Measurements from ENCODE around the gene HM13.
A peak's percentile ranks its signal among the peaks of the same experiment; 100 is the strongest.
"Not testable (repeated sequence)": the region's sequence is repeated elsewhere in the genome, so short reads cannot be mapped to it uniquely, and the experiment has no call there.

HM13 gene

DNA sequence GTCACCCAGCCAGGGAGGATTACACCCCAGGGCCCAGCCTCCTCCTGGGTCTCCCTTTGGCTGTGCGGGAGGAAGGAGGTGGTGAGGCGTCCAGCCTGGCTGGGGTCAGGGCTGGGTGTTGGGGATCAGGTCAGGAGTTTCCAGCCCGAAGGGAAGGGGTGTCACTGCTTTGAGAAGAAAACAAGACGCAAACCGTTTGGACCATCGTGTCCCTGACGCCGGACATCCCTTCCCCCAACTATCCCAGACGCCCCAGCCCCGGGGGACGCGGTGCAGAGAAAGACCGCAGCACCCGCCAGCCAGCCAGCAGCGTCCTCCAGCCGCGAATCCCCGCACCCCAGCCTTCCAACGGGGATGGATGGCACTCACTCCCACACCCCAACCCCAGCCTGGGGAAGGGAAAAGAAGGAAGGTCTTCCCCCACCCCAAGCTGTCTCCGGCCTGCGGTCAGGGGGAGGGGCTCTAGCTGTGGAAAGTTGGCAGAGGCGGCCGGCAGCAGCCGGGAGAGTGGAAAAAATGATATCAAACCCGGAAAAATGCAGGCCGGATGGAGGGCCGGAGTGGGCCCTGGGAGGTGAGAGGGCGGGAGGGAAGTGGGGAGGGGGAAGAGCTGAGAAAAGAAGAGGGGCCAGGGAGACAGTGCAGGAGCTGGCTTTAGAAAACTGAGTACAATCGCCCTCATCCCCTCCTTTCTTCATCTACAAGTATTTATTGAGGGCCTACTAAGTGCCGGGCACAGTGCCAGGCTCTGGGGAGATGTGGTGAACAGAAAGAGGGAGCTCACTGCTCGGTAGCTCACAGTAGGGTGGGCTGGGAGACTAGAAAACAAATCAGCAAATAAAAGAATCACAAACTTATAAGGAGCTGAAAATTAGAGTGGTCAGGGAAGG lies 28.5 kb upstream of the HM13 start:
- Histone ChIP-seq H3K4me1 (ENCODE audit: insufficient read depth, low read length) (no peaks in the 10 kb centered on the region), H3K9ac (ENCODE audit: low read length) (no peak overlapping the region), H3K36me3 (ENCODE audit: insufficient read depth, low read length) (no peaks in the 10 kb centered on the region), H3K27ac (ENCODE audit: low read depth, low read length) (peak overlapping the region; percentile 58), H3K9me3 (ENCODE audit: low read length) (no peaks in the 10 kb centered on the region), H3K27me3 (ENCODE audit: control insufficient read depth in 1 of 2, insufficient read depth in 2 of 2, low read length in 2 of 2) (no peaks in the 10 kb centered on the region), H3K4me3 (ENCODE audit: low read depth in 1 of 2, low read length in 2 of 2) (no peak overlapping the region)

DNA sequence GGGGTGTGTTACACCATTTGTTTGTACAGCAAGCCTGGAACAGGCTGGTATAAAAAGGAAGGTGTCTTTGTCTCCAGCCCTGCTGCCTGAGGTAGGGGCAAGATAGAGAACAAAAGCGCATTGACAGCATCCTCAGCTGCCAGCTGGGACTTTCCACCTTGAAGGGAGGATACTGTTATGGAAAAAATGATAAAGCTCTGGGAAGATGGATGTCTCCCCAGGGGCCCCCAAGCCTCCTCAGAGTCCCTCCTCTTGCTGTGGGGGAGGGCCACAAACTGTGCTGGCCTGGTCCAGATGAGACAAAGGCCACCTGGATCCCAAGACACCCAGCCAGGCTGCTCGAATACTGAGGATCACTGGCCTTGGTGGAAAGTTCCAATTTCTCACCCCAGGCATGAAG lies 26.1 kb upstream of the HM13 start:
- no peak overlapping the region for H3K4me3 ChIP-seq (ENCODE audit: low read depth in 1 of 2, low read length in 2 of 2)
- no peak overlapping the region for H3K27ac ChIP-seq (ENCODE audit: low read depth, low read length)
- H3K36me3 ChIP-seq (ENCODE audit: insufficient read depth, low read length): no peaks in the 10 kb centered on the region
- no peaks in the 10 kb centered on the region for H3K27me3 ChIP-seq (ENCODE audit: control insufficient read depth in 1 of 2, insufficient read depth in 2 of 2, low read length in 2 of 2)
- no peaks in the 10 kb centered on the region for H3K9me3 ChIP-seq (ENCODE audit: low read length)
- H3K9ac ChIP-seq (ENCODE audit: low read length): no peak overlapping the region
- H3K4me1 ChIP-seq (ENCODE audit: insufficient read depth, low read length): no peaks in the 10 kb centered on the region

DNA sequence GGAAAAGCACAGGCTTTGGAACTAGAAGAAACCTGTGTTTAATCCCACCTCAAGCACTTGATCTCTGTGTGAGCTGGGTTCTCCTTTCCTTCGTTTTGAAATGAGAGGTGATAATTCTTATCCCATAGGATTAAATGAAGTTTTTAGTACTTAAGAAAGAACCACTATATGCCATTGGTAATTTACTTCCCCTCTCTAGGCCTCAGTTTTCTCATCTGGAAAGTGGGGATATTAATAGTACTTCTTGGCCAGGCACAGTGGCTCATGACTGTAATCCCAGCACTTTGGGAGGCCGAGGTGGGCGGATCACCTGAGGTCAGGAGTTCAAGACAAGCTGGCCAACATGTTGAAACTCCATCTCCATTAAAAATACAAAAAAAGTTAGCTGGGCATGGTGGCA lies 25.1 kb upstream of the HM13 start:
- Histone ChIP-seq H3K9me3 (ENCODE audit: low read length) (no peaks in the 10 kb centered on the region), H3K4me1 (ENCODE audit: insufficient read depth, low read length) (no peaks in the 10 kb centered on the region), H3K27ac (ENCODE audit: low read depth, low read length) (no peak overlapping the region), H3K9ac (ENCODE audit: low read length) (no peak overlapping the region), H3K36me3 (ENCODE audit: insufficient read depth, low read length) (no peaks in the 10 kb centered on the region), H3K4me3 (ENCODE audit: low read depth in 1 of 2, low read length in 2 of 2) (no peak overlapping the region), H3K27me3 (ENCODE audit: control insufficient read depth in 1 of 2, insufficient read depth in 2 of 2, low read length in 2 of 2) (no peaks in the 10 kb centered on the region)

DNA sequence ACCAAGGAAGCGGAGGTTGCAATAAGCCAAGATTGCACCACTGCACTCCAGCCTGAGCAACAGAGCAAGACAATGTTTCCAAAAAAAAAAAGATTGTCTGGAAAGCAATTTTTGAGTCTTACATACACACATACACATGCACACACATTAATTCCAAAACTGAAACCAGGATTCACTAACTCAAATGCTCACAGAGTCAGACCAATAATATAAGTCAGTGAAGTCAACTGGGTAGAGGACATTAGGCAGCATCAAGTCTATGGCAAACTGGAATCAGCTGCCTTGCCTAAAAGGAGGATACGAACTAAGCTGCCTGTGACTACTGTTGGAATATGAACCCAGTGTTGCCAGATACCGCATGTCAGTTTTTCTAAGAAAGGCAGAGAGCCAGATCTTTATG lies 23.5 kb upstream of the HM13 start:
- Histone ChIP-seq H3K27ac (ENCODE audit: low read depth, low read length) (no peak overlapping the region), H3K27me3 (ENCODE audit: control insufficient read depth in 1 of 2, insufficient read depth in 2 of 2, low read length in 2 of 2) (no peaks in the 10 kb centered on the region), H3K9me3 (ENCODE audit: low read length) (no peaks in the 10 kb centered on the region), H3K4me1 (ENCODE audit: insufficient read depth, low read length) (no peaks in the 10 kb centered on the region), H3K9ac (ENCODE audit: low read length) (no peak overlapping the region), H3K36me3 (ENCODE audit: insufficient read depth, low read length) (no peaks in the 10 kb centered on the region), H3K4me3 (ENCODE audit: low read depth in 1 of 2, low read length in 2 of 2) (no peak overlapping the region)

DNA sequence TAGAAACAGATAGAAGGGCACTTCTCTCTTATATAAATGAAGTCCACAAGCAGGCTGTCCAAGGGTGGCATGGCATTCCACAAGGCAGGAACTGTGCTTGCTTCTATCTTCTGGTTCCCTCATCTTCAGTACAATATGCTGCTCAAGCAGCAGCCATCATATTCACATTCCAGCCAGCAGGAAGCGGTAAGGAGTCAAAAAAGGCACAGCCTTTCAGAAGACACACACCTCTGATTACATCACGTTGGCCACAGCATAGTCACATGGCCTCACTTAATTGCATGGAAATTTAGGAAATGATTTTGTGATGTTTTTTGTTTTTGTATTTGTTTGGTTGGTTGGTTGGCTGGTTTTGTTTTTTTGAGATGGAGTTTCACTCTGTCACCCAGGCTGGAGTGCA lies 20.1 kb upstream of the HM13 start:
- H3K27ac ChIP-seq (ENCODE audit: low read depth, low read length): no peak overlapping the region
- no peak overlapping the region for H3K4me3 ChIP-seq (ENCODE audit: low read depth in 1 of 2, low read length in 2 of 2)
- H3K9me3 ChIP-seq (ENCODE audit: low read length): no peaks in the 10 kb centered on the region
- no peaks in the 10 kb centered on the region for H3K36me3 ChIP-seq (ENCODE audit: insufficient read depth, low read length)
- no peaks in the 10 kb centered on the region for H3K27me3 ChIP-seq (ENCODE audit: control insufficient read depth in 1 of 2, insufficient read depth in 2 of 2, low read length in 2 of 2)
- no peak overlapping the region for H3K9ac ChIP-seq (ENCODE audit: low read length)
- H3K4me1 ChIP-seq (ENCODE audit: insufficient read depth, low read length): peaks cover 16% of the 10 kb centered on the region

DNA sequence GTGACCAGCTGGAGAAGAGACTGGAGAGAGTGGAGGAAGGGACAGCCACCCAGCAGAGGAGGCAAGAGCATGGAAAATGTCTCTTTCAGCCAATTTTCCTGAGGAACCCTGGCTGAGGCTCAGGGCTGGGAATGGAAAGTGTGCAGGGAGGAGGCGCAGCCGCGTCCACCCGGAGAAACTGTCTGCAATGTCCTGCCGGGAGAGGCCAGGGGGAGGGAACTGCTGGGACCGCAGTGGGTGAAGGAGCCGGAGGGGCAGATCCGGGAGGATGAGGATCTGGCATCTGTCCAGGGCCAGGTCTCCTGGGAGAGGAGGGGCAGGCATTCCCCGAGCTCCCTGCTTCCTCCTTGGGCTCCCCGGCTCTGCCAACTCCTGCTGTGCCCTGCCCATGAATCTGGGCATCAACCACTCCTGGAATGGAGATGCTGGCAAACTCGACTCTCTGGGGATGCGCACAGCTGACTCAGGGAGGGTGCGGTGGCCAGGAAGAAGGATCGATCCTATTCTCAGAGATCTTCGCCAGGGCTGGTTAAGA lies 17.4 kb upstream of the HM13 start:
- H3K27me3 ChIP-seq (ENCODE audit: control insufficient read depth in 1 of 2, insufficient read depth in 2 of 2, low read length in 2 of 2): no peaks in the 10 kb centered on the region
- H3K4me1 ChIP-seq (ENCODE audit: insufficient read depth, low read length): peaks cover 16% of the 10 kb centered on the region
- no peaks in the 10 kb centered on the region for H3K36me3 ChIP-seq (ENCODE audit: insufficient read depth, low read length)
- no peaks in the 10 kb centered on the region for H3K9me3 ChIP-seq (ENCODE audit: low read length)
- H3K4me3 ChIP-seq (ENCODE audit: low read depth in 1 of 2, low read length in 2 of 2): peak overlapping the region in 1 of 2 donors; percentile 37
- H3K27ac ChIP-seq (ENCODE audit: low read depth, low read length): no peak overlapping the region
- no peak overlapping the region for H3K9ac ChIP-seq (ENCODE audit: low read length)

DNA sequence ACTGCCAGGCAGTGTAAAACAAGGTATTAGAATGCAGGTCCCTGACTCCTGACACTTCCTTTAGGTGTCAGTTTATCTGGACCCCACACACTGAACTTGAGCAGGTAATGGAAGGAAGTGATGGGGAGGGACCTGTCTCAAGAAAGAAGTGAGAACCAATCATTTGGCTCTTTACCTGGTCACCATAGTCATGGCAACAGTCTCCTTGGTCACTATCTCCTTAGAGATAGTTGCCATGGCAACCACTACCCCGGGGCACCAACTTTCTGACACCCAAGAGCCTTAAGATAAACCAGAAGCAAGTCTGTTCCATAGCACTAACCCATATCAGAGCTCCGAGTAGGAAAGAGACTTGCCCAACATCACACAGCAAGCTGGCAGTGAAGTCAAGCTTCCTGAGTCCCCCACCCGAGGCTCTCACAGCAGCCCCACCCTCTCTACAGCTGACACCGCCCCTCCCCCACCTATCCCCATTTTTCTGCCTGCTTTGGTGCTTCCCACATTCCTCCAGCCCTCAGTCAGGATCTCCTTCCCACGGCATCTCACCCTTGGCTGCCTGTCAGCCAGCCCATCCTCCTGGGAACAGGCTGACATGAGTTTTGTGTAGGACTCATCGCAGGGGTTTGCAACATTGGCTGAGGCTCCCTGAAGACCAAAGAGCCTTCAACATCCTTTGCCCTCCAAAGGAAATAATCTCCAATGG lies 16.3 kb upstream of the HM13 start:
- H3K4me1 ChIP-seq (ENCODE audit: insufficient read depth, low read length): peaks cover 16% of the 10 kb centered on the region
- no peak overlapping the region for H3K27ac ChIP-seq (ENCODE audit: low read depth, low read length)
- no peak overlapping the region for H3K4me3 ChIP-seq (ENCODE audit: low read depth in 1 of 2, low read length in 2 of 2)
- no peaks in the 10 kb centered on the region for H3K9me3 ChIP-seq (ENCODE audit: low read length)
- H3K9ac ChIP-seq (ENCODE audit: low read length): no peak overlapping the region
- no peaks in the 10 kb centered on the region for H3K27me3 ChIP-seq (ENCODE audit: control insufficient read depth in 1 of 2, insufficient read depth in 2 of 2, low read length in 2 of 2)
- no peaks in the 10 kb centered on the region for H3K36me3 ChIP-seq (ENCODE audit: insufficient read depth, low read length)

DNA sequence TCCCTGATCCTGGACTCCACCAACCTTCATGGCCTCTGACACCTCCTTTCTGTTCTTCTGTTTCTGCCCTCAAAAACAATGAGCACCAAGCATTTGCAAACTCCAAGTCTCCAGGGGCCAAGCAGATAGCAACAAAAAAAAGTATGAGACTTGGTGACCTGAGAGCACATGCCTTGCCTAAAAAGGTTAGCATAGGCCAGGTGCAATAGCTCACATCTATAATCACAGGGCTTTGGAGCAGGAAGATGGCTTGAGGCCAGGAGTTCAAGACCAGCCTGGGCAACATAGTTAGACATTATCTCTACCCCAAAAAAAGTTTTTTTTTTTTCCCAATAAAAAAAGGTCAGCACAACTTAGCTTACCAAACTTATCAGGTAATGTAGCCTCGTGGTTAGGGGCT lies 13.7 kb upstream of the HM13 start:
- Histone ChIP-seq H3K9me3 (ENCODE audit: low read length) (no peaks in the 10 kb centered on the region), H3K9ac (ENCODE audit: low read length) (no peak overlapping the region), H3K4me3 (ENCODE audit: low read depth in 1 of 2, low read length in 2 of 2) (no peak overlapping the region), H3K36me3 (ENCODE audit: insufficient read depth, low read length) (no peaks in the 10 kb centered on the region), H3K27me3 (ENCODE audit: control insufficient read depth in 1 of 2, insufficient read depth in 2 of 2, low read length in 2 of 2) (no peaks in the 10 kb centered on the region), H3K27ac (ENCODE audit: low read depth, low read length) (no peak overlapping the region), H3K4me1 (ENCODE audit: insufficient read depth, low read length) (peaks cover 16% of the 10 kb centered on the region)

DNA sequence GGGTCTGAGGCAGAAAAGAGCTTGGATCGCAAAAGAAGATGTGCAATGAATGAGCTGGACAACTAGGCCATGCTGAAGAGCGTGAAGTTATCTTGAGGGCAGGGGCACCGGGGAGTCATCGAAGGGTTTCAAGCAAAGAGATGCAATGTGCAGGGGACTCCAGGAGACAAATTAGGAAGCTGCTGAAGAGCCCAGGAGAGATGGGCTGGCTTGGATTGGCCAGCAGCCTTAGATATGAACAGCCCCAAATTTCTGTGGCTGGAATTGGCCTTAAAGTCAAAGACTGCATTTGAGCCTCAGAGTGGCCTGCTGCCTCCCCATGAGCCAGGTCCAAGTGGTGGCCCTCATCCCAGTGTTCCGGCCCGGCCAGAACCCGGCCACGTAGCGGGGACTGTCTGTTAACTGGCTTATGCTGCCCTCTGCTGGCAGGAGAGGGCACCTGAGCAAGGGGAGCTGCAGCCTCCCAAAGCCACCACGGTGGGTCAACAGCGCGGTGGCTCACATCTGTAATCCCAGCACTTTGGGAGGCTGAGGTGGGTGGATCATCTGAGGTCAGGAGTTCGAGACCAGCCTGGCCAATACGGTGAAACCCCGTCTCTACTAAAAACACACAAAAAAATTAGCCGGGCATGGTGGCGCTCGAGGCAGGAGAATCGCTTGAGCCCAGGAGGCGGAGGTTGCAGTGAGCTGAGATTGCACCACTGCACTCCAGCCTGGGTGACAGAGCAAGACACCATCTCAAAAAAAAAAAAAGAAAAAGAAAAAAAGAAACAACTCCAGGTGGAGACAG lies 11.2 kb upstream of the HM13 start:
- H3K4me1 ChIP-seq (ENCODE audit: insufficient read depth, low read length); H3K36me3 ChIP-seq (ENCODE audit: insufficient read depth, low read length); H3K9me3 ChIP-seq (ENCODE audit: low read length); H3K9ac ChIP-seq (ENCODE audit: low read length); H3K27ac ChIP-seq (ENCODE audit: low read depth, low read length); H3K27me3 ChIP-seq (ENCODE audit: control insufficient read depth in 1 of 2, insufficient read depth in 2 of 2, low read length in 2 of 2); H3K4me3 ChIP-seq (ENCODE audit: low read depth in 1 of 2, low read length in 2 of 2): not testable (repeated sequence)

DNA sequence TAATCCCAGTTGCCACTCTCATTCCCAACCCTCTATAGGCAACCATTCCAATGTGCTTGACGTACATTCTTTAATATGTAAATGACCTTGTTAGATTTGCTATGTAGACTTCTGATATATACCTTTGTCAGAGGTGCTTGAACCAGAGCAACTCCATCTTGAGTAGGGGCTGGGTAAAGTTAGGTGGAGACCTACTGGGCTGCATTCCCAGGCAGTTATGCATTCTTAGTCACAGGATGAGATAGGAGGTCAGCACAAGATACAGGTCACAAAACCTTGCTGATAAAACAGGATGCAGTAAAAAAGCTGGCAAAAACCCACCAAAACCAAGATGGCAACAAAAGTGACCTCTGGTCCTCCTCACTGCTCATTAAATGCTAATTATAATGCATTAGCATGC lies 8.3 kb upstream of the HM13 start:
- Histone ChIP-seq H3K4me3 (ENCODE audit: low read depth in 1 of 2, low read length in 2 of 2) (no peak overlapping the region), H3K27me3 (ENCODE audit: control insufficient read depth in 1 of 2, insufficient read depth in 2 of 2, low read length in 2 of 2) (no peaks in the 10 kb centered on the region), H3K9ac (ENCODE audit: low read length) (no peak overlapping the region), H3K4me1 (ENCODE audit: insufficient read depth, low read length) (no peaks in the 10 kb centered on the region), H3K36me3 (ENCODE audit: insufficient read depth, low read length) (no peaks in the 10 kb centered on the region), H3K27ac (ENCODE audit: low read depth, low read length) (no peak overlapping the region), H3K9me3 (ENCODE audit: low read length) (no peaks in the 10 kb centered on the region)

DNA sequence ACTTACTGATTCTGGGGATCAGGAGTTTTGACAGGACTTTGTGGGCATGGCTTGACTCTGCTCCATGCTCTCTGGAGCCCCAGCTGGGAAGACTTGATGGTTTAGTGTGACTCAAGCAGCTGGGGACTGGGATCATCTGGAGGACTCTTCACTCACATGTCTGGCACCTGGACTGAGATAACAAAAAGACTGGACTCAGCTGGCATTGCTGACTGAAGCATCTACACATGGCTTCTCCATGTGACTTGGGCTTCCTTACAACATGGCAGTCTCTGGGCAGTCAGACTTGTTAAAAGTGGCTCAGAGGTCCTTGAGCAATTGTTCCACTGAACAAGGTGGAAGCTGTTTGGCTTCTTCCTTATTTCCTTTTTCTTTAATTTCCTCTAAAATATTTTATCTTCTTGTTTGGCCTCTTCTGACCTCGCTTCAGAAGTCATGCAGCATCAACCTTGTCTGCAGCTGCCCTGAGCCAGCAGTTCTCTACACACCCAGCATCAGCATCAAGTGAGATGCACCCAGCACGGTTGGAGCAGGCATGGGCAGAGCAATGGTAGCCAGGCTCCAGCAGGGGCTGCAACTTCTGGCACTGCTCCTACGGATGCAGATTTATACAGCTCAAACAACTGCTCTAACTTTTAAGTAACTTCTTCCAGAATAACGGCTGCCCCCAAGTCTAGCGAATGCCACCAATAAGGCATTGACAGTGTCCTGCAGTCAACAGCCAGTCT lies 5.6 kb upstream of the HM13 start:
- no peaks in the 10 kb centered on the region for H3K9me3 ChIP-seq (ENCODE audit: low read length)

More for the DNA sequence above, 5.6 kb upstream of the HM13 start:
- H3K27me3 ChIP-seq (ENCODE audit: control insufficient read depth in 1 of 2, insufficient read depth in 2 of 2, low read length in 2 of 2): no peaks in the 10 kb centered on the region
- H3K27ac ChIP-seq (ENCODE audit: low read depth, low read length): no peak overlapping the region
- no peak overlapping the region for H3K9ac ChIP-seq (ENCODE audit: low read length)
- H3K4me3 ChIP-seq (ENCODE audit: low read depth in 1 of 2, low read length in 2 of 2): no peak overlapping the region
- no peaks in the 10 kb centered on the region for H3K36me3 ChIP-seq (ENCODE audit: insufficient read depth, low read length)
- H3K4me1 ChIP-seq (ENCODE audit: insufficient read depth, low read length): no peaks in the 10 kb centered on the region

Data from muscle layer of colon (tissue), 2 donors.